Esophagus squamous epithelium (tissue), 4 donors: ENCODE measurements around the gene NEK4.

Experiments used
- POLR2A ChIP-seq, 4 donors: fragments of 450-650 bp; IDR thresholded peaks; one replicate each; pipeline ENCODE4 v1.6.1; 2017; ENCODE audit warnings: antibody characterized with exemption in 4 of 4, mild to moderate bottlenecking in 4 of 4, moderate library complexity in 3 of 4
- TF ChIP-seq, protein P1 (sequence below), 6 experiments: fragments of 450-650 bp in 4 of 6; fragments of 200-600 bp in 2 of 6; sonication (generic) in 2 of 6; IDR thresholded peaks; one replicate each; pipeline ENCODE4 v1.5.1; 2016 to 2019; ENCODE audit warnings: antibody characterized with exemption in 6 of 6, mild to moderate bottlenecking in 4 of 6, moderate library complexity in 4 of 6

DNA sequence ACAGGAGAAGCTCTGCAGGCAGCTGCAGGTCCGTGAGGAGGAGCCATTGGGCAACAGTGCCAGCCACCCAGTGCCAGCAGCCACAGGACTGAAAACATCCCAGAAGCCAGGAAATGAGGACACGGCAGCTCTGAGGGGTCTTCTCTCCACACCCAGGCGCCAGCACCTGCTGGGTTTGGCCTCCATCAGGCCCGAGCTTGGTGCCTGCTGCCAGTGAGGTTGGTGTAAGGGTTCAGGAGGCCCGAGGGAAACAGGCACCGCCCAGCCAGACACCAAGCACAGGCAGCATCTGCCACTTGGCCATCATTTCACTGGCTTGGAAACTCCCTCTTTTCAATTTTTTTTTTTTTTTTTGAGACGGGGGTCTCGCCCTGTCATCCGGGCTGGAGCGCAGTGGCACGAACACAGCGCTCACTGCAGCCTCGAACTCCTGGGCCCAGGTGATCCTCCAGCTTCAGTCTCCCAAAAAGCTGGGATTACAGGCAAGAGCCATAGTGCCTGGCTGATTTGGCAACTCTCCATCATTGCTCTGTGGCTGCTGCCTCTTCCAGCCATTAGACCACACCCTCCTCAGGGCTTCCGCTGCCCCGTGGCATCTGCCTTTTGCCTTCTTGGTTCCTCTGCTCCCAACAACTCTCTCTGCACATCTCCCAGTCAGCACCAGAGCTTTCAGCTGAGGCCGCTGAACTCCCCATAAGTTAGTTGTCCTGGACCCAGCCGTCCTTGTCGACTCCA, 22.4 kb upstream of the NEK4 start:
- TF ChIP-seq, protein P1, sequence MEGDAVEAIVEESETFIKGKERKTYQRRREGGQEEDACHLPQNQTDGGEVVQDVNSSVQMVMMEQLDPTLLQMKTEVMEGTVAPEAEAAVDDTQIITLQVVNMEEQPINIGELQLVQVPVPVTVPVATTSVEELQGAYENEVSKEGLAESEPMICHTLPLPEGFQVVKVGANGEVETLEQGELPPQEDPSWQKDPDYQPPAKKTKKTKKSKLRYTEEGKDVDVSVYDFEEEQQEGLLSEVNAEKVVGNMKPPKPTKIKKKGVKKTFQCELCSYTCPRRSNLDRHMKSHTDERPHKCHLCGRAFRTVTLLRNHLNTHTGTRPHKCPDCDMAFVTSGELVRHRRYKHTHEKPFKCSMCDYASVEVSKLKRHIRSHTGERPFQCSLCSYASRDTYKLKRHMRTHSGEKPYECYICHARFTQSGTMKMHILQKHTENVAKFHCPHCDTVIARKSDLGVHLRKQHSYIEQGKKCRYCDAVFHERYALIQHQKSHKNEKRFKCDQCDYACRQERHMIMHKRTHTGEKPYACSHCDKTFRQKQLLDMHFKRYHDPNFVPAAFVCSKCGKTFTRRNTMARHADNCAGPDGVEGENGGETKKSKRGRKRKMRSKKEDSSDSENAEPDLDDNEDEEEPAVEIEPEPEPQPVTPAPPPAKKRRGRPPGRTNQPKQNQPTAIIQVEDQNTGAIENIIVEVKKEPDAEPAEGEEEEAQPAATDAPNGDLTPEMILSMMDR (IDR thresholded peaks at IDR 0.05), result no peak
- no peak for TF ChIP-seq POLR2A (IDR thresholded peaks at IDR 0.05)
